ENCODE data around the gene SLC25A26.

- TF ChIP-seq ZFX (IDR thresholded peaks at IDR 0.05) (no peak), CTCF (conservative IDR thresholded peaks at IDR 0.05) (no peak)
Observed at GRCh38 chr3:66335671-66336070, 114.9 kb downstream of the SLC25A26 start.

All from C4-2B (cell line).